GM18505 (cell line): ENCODE results near the gene C13orf46.
"Not testable (repeated sequence)": the region's sequence is repeated elsewhere in the genome, so short reads cannot be mapped to it uniquely, and the experiment has no call there.

Experiments
- ATAC-seq: cut with Tn5 transposase; IDR thresholded peaks from one replicate; pipeline ENCODE4 v1.9.1; 2021; ENCODE audit not compliant: unreplicated experiment
- POLR2A ChIP-seq: IDR thresholded peaks from 4 replicates; pipeline ENCODE4 v1.6.1; 2011; ENCODE audit warnings: borderline replicate concordance; ENCODE audit not compliant: insufficient read depth, insufficient read length; ENCODE audit errors: extremely low read depth

C13orf46 gene

DNA sequence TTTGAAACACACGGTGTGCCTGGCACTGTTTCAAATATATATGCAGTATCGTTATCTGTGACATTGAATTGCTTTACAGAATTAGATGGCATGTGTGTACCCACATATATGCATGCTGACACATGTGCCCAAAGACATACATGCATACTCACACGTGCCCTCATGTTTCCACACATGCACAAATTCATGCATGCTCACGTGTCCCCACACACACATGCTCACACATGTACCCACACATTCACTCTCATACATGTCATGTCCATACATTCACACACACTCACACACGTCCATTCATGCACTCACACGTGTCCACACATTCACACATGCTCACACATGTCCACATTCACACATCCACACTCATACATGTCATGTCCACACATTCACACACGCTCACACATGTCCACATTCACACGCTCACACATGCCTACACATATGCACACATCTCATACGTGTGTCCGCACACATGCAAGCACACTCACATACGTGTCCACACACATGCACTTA is 17.9 kb upstream of the C13orf46 start:
- no peak for ATAC-seq
- TF ChIP-seq POLR2A: no peak

DNA sequence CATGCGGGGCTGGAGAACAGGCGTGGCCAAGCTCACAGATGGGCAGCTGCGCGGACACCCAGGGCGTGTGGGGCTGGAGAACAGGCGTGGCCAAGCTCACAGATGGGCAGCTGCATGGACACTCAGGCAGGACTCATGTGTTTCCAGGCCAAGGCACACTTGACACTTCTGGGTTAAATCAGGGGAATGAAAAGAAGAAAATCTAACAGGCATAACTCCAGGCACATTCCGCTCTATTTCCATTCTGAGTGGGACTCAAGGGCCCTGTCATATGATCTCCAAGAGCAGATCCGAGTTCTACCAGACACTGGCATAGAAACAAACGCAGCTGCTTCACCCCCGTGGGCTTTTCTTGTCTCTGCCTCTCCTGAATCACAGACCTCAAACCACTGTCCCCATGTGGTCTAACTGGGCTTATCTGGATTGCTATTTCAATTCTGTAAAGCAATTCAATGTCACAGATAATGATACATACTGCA is 17.4 kb upstream of the C13orf46 start:
- ATAC-seq: no peak
- no peak for TF ChIP-seq POLR2A

DNA sequence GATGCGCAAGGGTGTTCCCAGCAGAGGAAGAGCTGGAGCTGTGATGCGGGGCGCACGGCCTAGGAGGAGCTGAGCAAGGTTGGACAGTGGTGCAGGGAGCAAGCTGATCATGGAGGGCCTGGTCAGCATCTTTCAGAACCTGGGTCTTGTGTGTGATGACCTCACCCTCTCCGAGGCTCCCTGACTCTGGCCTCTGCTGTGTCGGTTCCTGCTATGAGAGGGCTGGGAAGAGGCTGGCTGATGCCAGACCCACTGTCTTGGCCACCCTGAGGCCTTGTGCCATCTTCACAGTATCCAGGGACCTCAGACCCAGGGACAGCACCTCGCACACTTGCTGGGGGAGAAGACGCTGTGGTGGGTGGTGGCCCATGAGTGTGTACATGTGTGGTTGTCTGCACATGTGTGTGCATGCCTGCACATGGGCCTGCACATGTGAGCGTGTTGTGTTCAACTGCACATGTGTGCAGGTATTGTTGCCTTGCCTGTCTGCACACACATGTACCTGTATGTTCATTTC is 16.5 kb upstream of the C13orf46 start:
- ATAC-seq: no peak
- TF ChIP-seq POLR2A: no peak

DNA sequence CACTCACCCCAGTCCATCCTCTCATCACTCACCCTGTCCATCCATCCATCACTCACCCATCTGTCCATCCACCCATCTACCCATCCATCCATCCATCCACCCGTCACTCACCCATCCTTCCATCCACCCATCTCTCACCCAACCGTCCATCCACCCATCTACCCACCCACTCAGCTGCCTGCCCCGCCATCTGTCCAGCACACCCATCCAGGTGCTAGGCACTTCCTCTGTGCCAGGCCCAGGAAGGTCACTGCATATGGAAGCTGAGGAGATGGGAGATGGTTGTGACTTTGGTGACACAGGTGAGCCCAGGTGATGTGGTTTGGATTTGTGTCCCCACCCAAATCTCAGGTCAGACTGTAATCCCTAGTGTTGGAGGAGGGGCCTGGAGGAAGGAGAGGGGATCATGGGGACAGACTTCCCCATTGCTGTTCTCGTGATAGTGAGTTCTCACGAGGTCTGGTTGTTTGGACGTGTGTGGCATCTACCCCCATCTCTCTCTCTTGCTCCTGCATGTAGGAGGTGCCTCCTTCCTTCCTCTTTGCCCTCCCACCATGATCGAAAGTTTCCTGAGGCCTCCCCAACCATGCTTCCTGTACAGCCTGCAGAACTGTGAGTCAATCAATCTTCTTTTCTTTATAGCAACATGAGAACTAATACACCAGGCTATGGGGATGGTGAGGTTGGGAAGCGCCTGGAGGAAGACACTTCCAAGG is 15.9 kb upstream of the C13orf46 start:
- TF ChIP-seq POLR2A: no peak
- ATAC-seq: no peak

DNA sequence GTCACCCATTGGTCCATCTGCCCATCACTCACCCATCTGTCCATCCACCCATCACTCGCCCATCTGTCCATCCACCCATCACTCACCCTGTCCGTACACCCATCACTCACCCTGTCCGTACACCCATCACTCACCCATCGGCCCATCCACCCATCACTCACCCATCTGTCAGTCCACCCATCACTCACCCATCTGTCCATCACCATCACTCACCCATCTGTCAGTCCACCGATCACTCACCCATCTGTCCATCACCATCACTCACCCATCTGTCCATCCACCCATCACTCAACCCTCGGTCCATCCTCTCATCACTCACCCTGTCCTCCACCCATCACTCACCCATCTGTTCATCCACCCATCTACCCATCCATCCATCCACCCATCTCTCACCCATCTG is 15.0 kb upstream of the C13orf46 start:
- not testable (repeated sequence) for ATAC-seq

DNA sequence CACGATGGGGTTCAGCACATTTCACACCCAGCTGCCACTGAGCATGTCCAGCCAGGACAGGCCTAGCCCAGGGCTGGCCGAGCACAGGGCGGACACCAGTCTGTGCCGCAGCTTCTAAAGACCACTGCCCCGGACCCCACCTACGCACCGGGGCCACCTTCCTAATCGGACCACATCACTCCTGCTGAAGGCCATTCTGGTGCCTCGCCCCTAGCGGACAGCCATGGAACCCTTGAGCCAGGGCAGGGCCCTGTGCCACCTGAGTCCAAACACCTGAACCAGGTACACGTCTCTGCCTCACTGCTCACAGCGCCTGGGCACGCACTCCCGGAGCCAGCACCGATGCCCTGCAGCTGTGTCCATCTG is 8.4 kb upstream of the C13orf46 start:
- ATAC-seq: no peak
- TF ChIP-seq POLR2A: no peak

DNA sequence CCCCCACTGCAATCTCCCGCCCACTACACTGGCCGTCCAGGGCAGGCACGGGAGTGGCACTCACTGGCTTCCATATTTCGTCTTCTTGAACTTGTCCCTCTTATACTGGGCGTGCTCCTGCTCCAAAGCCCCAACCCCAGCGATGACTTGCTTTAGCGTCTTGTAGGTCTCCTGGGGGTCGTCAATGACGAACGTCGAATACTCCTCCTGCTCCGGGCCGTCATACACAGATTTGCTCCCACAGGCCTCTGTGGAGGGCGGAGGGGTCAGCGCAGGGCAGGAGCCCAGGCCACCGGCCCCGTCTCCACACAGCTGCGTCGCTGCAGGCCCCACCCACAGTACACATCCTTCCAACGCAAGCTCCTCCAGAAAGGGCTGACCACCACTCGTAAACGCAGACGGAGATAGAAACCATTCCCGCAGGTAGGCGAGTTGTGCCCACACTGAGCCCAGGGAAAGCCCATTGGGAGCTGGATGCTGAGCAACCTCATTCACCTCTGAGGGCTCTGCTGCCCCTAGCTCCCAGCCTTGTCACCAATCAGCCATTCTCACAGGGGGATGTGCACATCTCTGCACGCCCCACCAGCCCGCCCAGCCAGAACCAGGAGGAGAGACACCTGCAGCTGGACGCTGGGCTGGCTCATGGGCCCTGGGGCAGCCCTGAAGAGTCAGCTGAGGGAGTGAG is 7.9 kb upstream of the C13orf46 start:
- TF ChIP-seq POLR2A: no peak
- no peak for ATAC-seq

DNA sequence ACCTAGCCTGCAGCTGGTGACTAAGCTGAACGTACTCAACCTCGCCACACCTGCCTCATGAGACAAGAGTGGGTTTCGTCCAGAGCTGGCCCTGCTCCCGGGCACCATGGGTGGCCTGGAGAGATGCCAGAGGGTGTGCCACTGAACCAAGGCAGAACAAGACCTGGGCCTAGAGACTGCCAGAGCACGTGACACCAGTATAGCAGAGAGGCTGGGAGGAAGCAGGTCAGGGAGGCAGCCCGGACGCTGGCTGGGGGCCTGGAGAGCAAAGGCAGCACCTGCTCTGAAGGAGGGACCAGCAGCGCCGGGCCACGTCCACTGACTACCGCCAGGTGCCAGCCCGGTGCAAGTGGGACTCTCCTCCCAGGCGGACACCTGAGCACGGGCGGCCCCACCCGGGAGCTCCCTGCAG is 7.3 kb upstream of the C13orf46 start:
- TF ChIP-seq POLR2A: no peak
- no peak for ATAC-seq

DNA sequence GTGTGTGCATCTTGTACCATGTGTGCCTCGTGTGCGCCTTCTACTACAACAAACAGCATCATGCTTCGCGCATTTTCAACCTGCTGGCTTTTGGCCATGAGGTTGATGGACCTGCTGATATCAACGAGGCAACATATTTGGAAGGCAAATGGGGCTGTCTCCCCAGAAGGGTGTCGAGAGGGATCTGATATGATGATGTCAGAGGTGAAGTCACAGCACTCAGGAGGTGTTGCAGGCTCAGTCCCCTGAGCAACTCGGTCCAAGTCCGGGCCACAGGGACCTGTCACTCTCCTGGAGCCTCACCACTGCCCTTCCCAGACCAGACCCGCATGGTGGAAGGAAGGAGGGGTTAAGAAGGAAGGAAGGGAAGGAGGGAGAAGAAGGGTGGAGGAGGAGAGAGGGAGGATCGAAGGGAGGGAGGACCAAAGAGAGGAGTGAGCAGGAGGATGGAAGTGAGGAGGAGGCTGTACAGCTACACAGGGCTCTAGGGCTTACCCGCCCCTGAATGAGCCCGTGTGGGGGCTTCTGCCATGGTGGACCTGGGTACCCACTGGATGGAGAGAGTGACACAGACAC is 6.7 kb upstream of the C13orf46 start:
- ATAC-seq: no peak
- TF ChIP-seq POLR2A: no peak

DNA sequence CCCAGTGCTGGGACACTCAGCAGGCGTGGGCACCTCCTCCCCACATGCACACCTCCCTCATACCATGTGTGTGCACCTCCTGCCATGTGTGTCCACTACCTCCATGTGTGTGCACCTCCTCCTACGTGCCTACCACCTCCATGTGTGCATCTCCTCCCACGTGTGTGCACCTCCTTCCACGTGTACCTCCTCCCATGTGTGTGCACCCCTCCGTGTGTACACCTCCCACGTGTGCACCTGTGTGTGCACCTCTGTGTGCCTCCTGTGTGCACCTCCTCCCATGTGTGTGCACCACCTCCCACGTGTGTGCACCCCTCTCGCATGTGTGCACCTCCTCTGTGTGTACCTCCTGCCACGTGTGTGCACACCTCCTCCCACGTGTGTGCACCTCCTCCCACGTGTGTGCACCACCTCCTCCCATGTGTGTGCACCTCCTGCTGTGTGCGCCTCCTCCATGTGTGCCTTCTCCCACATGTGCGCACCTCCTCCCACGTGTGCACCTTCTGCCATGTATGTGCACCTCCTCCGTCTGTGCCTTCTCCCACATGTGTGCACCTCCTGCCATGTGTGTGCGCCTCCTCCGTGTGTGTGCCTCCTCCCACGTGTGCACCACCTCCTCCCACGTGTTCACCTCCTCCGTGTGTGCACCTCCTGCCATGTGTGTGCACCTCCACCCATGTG is 6.1 kb upstream of the C13orf46 start:
- no peak for TF ChIP-seq POLR2A
- no peak for ATAC-seq

DNA sequence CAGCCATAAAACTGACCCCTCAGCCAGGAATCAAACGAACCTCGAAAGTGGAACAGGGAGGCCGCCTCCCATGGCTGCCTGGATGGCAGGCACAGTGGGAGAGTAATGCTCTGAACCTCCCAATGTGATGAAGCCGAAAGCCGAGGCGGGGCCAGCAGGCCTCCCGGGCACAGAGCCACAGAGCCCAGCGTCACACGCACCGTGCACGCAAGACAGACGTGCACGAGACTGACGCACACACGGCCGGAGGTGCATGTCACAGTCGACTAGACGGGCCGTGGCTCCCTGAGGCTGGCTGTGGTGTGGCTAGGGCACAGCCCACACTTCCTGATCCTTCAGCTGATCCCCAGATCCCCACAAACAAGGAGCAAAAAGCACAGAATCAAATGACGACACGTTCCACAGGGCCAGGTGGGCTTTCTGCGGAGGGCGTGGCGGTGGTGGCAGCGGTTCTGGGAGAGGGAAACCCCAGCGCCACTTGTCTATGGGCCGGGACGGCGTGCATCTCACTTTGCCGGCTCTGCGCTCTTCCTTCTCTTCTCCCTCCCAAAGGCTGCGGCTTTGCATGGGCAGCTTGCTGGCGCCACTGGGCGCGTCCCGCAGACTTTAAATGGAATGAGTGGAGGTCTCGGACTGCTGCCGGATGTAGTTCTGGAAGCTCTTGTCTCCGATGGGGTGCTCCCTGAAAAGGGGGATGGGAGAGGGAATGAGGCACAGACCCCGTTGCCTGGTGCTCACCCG is 5.0 kb upstream of the C13orf46 start:
- no peak for TF ChIP-seq POLR2A
- no peak for ATAC-seq

DNA sequence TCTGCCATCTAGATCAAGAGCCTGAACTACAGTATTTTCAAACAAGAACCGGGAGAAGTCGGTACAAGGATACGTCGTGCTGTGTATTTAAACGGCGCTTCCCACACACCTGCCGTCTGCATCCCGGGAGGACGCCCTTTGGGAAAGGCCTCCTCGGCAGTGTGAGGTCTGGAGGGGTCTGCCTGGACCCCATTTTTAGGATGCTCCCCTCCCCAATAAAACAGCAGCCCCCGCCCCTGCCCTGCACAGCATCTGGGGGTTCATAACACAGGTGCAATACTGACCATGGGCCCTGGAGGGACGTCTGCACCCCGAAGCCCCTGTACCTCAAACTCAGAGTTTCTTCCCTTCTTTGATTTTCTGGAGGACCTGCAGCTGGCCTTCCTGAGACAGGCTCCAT is 4.1 kb upstream of the C13orf46 start:
- TF ChIP-seq POLR2A: no peak
- ATAC-seq: no peak

DNA sequence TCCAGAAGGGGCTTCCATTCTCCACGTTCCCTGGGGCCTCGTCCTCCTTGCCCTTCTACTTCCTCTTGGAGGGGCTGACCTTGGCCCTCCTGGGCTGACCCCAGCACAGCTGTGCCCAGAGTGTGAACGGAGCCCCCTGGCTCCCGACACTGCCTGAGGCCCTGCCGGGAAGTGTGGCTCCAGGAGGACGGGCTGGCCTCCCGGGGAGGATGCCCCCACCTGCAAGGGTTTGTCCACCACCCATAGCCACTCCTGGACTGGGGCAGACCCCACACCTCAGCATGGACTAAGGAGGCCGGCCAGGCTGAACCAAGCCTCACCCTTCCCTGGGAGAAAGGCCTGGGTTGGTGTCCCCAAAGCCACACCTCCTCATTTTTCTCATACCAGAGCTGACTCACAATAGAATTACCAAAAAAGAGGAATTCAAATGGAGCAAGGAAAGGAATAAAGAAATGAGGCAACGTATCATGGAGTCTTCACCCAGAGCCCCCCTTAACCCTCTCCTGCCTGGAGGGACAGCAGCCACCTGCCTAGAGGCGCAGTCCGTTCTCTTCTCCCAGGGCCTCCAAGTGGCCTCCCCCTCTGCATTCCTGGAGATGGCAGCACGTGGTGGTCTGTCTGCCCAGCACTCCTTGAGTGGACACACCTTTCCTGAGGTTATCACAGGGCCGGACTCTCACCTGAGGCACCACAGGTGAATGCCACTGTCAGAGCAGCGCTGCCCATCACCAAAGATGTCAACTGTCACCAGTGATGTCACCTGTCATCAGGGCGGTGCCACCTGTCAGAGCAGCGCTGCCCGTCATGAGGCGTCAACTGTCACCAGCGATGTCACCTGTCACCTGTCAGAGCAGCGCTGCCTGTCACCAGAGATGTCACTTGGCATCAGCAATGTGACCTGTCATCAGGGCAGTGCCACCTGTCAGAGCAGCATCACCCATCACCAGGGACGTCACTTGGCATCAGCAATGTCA is 3.1 kb upstream of the C13orf46 start:
- ATAC-seq: no peak
- TF ChIP-seq POLR2A: no peak
